GM23338 (cell line): ENCODE measurements around the gene TRIM44. TPM values are rescaled to one million over a fixed set of nuclear protein-coding genes. Genes with fewer than 3 reads are reported as not detected.

Experiments used
- ATAC-seq: fragments of 200-7000 bp; cut with Tn5 transposase; 3 replicates; pipeline ENCODE4 v1.9.1; 2020
- DNase-seq: peaks from one replicate; pipeline ENCODE4 v3.0.0-alpha.2; 2015; ENCODE audit warnings: low spot score
- H2AFZ ChIP-seq: fragments of 200-600 bp; sonication (generic); 2 replicates; pipeline ENCODE4 v1.8.0; 2016; ENCODE audit warnings: antibody characterized with exemption, mild to moderate bottlenecking, moderate library complexity
- H3F3A ChIP-seq: fragments of 200-600 bp; sonication (generic); replicated peaks from 2 replicates; pipeline ENCODE4 v1.8.0; 2017; ENCODE audit warnings: antibody characterized with exemption, mixed run types, low read depth
- H3K27ac ChIP-seq: fragments of 200-600 bp; sonication (generic); 2 replicates; pipeline ENCODE4 v1.6.1; 2016; ENCODE audit warnings: low read depth
- H3K27me3 ChIP-seq: fragments of 200-600 bp; sonication (generic); 2 replicates; pipeline ENCODE4 v1.8.0; 2016; ENCODE audit warnings: mild to moderate bottlenecking, mixed run types, moderate library complexity; ENCODE audit not compliant: insufficient read depth
- H3K36me3 ChIP-seq: fragments of 200-600 bp; sonication (generic); 2 replicates; pipeline ENCODE4 v1.8.0; 2016; ENCODE audit warnings: mild to moderate bottlenecking; ENCODE audit not compliant: insufficient read depth
- H3K4me1 ChIP-seq: fragments of 200-600 bp; sonication (generic); 2 replicates; pipeline ENCODE4 v1.8.0; 2016; ENCODE audit warnings: mild to moderate bottlenecking, moderate library complexity; ENCODE audit not compliant: insufficient read depth
- H3K4me2 ChIP-seq: fragments of 200-600 bp; sonication (generic); 2 replicates; pipeline ENCODE4 v1.7.1; 2017; ENCODE audit warnings: mixed run types
- H3K4me3 ChIP-seq: fragments of 200-600 bp; sonication (generic); 2 replicates; pipeline ENCODE4 v1.6.1; 2016; ENCODE audit warnings: mixed run types
- H3K79me2 ChIP-seq: fragments of 200-600 bp; sonication (generic); replicated peaks from 2 replicates; pipeline ENCODE4 v1.8.0; 2017; ENCODE audit warnings: mild to moderate bottlenecking; ENCODE audit not compliant: insufficient read depth
- H3K9me2 ChIP-seq: fragments of 200-600 bp; sonication (generic); 2 replicates; pipeline ENCODE4 v1.8.0; 2017; ENCODE audit not compliant: insufficient read depth
- H4K20me1 ChIP-seq: fragments of 200-600 bp; sonication (generic); replicated peaks from 2 replicates; pipeline ENCODE4 v1.8.0; 2017; ENCODE audit warnings: mild to moderate bottlenecking; ENCODE audit not compliant: insufficient read depth
- H3K27ac Mint-ChIP-seq: 2 replicates; pipeline ENCODE4 v1.8.0; 2020; ENCODE audit warnings: inconsistent platforms, mild to moderate bottlenecking, moderate library complexity, mixed read lengths
- H3K27me3 Mint-ChIP-seq: 3 replicates; pipeline ENCODE4 v1.8.0; 2022; ENCODE audit warnings: low read depth, mild to moderate bottlenecking, moderate library complexity, mixed read lengths, inconsistent platforms; ENCODE audit not compliant: insufficient read depth, poor library complexity
- H3K36me3 Mint-ChIP-seq: 3 replicates; pipeline ENCODE4 v1.8.0; 2021; ENCODE audit warnings: low read depth, mild to moderate bottlenecking, inconsistent platforms, moderate library complexity, mixed read lengths
- H3K4me1 Mint-ChIP-seq: 3 replicates; pipeline ENCODE4 v1.8.0; 2020; ENCODE audit warnings: mild to moderate bottlenecking, inconsistent platforms, mixed read lengths
- H3K4me3 Mint-ChIP-seq: 3 replicates; pipeline ENCODE4 v1.8.0; 2021; ENCODE audit warnings: moderate library complexity, mild to moderate bottlenecking, inconsistent platforms, mixed read lengths
- H3K9me3 Mint-ChIP-seq: 3 replicates; pipeline ENCODE4 v1.8.0; 2020; ENCODE audit warnings: moderate library complexity, mild to moderate bottlenecking, inconsistent platforms, mixed read lengths
- CREB1 ChIP-seq: fragments of 250-450 bp; sonication (Bioruptor Pico); IDR thresholded peaks from 2 replicates; pipeline ENCODE4 v1.5.0; 2020; ENCODE audit warnings: low read depth, mild to moderate bottlenecking, moderate library complexity
- ETS1 ChIP-seq: IDR thresholded peaks from 2 replicates; pipeline ENCODE4 v1.6.1; 2016; ENCODE audit warnings: antibody characterized with exemption
- EZH2 ChIP-seq: fragments of 200-600 bp; sonication (generic); IDR thresholded peaks from one replicate; pipeline ENCODE4 v1.8.0; 2017; ENCODE audit warnings: antibody characterized with exemption, mild to moderate bottlenecking, low read depth; ENCODE audit not compliant: unreplicated experiment
- EZH2phosphoT487 ChIP-seq: fragments of 200-600 bp; sonication (generic); IDR thresholded peaks from one replicate; pipeline ENCODE4 v1.8.1; 2018; ENCODE audit warnings: antibody characterized with exemption; ENCODE audit not compliant: unreplicated experiment
- JUNB ChIP-seq: IDR thresholded peaks from one replicate; pipeline ENCODE4 v1.6.1; 2016; ENCODE audit warnings: antibody characterized with exemption; ENCODE audit not compliant: unreplicated experiment
- NANOG ChIP-seq: IDR thresholded peaks from 2 replicates; pipeline ENCODE4 v1.6.1; 2016; ENCODE audit warnings: antibody characterized with exemption, borderline replicate concordance
- POLR2AphosphoS5 ChIP-seq: IDR thresholded peaks from 2 replicates; pipeline ENCODE4 v1.6.1; 2016; ENCODE audit warnings: antibody characterized with exemption, low read depth
- STAT1 ChIP-seq: IDR thresholded peaks from one replicate; pipeline ENCODE4 v1.6.1; 2016; ENCODE audit warnings: antibody characterized with exemption; ENCODE audit not compliant: unreplicated experiment
- ZNF114 ChIP-seq: fragments of 250-450 bp; sonication (Bioruptor Pico); IDR thresholded peaks from 2 replicates; pipeline ENCODE4 v1.5.0; 2020; ENCODE audit warnings: mild to moderate bottlenecking, moderate library complexity
- ZNF331 ChIP-seq: fragments of 250-450 bp; sonication (Bioruptor Pico); IDR thresholded peaks from 2 replicates; pipeline ENCODE4 v1.5.0; 2020; ENCODE audit warnings: low read depth, mild to moderate bottlenecking, moderate library complexity
- ZNF462 ChIP-seq: fragments of 250-450 bp; sonication (Bioruptor Pico); IDR thresholded peaks from 2 replicates; pipeline ENCODE4 v1.5.0; 2020; ENCODE audit warnings: mild to moderate bottlenecking, moderate library complexity
- polyA plus RNA-seq: library from polyadenylated mRNA; unstranded; fragments of >200 nt; fragmentation: Nextera tagmentation; extraction: Ambion mirVana; gene quantifications from 2 replicates; pipeline ENCODE4 v1.2.1, GENCODE V29; 2016
- total RNA-seq: library from RNA; depleted of rRNA; stranded (reverse); fragments of >200 nt; shearing (Covaris generic); gene quantifications from 2 replicates; pipeline ENCODE4 v1.2.3, GENCODE V29; 2014
- TF ChIP-seq, protein P1 (sequence below), 2 experiments: fragments of 200-600 bp in 1 of 2; sonication (generic) in 1 of 2; conservative IDR thresholded peaks; 2 replicates each; pipeline versions ENCODE4 v1.5.1 to v1.6.1; 2016 to 2017; ENCODE audit warnings: antibody characterized with exemption in 2 of 2, low read depth in 2 of 2, mild to moderate bottlenecking in 2 of 2, moderate library complexity in 1 of 2
- TF ChIP-seq, protein P2 (sequence below): IDR thresholded peaks from one replicate; pipeline ENCODE4 v1.6.1; 2018; ENCODE audit warnings: antibody characterized with exemption; ENCODE audit not compliant: unreplicated experiment

Gene TRIM44
- total and polyA plus RNA-seq, 2 experiments from 2014 or later = 10.3 to 10.4 TPM

- no peak overlapping the region for H2AFZ ChIP-seq
- no peak for DNase-seq
- H3K27ac ChIP-seq = no peak overlapping the region
- H3K9me2 ChIP-seq = 0 out of 2 replicates have a peak, but pooled peaks cover 5% of the 10 kb centered on the region
- H3K4me1 ChIP-seq = peaks cover 20% of the 10 kb centered on the region
- H3F3A ChIP-seq = no peaks in the 10 kb centered on the region
- no peaks in the 10 kb centered on the region for H3K79me2 ChIP-seq
- no peak overlapping the region for H3K4me3 ChIP-seq
- no peaks in the 10 kb centered on the region for H3K27me3 ChIP-seq
- TF ChIP-seq ZNF114 (no peak), POLR2AphosphoS5 (no peak), ETS1 (no peak), CREB1 (no peak), STAT1 (no peak), EZH2 (no peak), JUNB (no peak), EZH2phosphoT487 (no peak), ZNF462 (CRISPR knock-in tag) (no peak), NANOG (no peak), ZNF331 (CRISPR knock-in tag) (no peak)
- TF ChIP-seq, protein P1, sequence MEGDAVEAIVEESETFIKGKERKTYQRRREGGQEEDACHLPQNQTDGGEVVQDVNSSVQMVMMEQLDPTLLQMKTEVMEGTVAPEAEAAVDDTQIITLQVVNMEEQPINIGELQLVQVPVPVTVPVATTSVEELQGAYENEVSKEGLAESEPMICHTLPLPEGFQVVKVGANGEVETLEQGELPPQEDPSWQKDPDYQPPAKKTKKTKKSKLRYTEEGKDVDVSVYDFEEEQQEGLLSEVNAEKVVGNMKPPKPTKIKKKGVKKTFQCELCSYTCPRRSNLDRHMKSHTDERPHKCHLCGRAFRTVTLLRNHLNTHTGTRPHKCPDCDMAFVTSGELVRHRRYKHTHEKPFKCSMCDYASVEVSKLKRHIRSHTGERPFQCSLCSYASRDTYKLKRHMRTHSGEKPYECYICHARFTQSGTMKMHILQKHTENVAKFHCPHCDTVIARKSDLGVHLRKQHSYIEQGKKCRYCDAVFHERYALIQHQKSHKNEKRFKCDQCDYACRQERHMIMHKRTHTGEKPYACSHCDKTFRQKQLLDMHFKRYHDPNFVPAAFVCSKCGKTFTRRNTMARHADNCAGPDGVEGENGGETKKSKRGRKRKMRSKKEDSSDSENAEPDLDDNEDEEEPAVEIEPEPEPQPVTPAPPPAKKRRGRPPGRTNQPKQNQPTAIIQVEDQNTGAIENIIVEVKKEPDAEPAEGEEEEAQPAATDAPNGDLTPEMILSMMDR (conservative IDR thresholded peaks at IDR 0.05; ENCODE audit: low read depth in 2 of 2) = no peak
- TF ChIP-seq, protein P2, sequence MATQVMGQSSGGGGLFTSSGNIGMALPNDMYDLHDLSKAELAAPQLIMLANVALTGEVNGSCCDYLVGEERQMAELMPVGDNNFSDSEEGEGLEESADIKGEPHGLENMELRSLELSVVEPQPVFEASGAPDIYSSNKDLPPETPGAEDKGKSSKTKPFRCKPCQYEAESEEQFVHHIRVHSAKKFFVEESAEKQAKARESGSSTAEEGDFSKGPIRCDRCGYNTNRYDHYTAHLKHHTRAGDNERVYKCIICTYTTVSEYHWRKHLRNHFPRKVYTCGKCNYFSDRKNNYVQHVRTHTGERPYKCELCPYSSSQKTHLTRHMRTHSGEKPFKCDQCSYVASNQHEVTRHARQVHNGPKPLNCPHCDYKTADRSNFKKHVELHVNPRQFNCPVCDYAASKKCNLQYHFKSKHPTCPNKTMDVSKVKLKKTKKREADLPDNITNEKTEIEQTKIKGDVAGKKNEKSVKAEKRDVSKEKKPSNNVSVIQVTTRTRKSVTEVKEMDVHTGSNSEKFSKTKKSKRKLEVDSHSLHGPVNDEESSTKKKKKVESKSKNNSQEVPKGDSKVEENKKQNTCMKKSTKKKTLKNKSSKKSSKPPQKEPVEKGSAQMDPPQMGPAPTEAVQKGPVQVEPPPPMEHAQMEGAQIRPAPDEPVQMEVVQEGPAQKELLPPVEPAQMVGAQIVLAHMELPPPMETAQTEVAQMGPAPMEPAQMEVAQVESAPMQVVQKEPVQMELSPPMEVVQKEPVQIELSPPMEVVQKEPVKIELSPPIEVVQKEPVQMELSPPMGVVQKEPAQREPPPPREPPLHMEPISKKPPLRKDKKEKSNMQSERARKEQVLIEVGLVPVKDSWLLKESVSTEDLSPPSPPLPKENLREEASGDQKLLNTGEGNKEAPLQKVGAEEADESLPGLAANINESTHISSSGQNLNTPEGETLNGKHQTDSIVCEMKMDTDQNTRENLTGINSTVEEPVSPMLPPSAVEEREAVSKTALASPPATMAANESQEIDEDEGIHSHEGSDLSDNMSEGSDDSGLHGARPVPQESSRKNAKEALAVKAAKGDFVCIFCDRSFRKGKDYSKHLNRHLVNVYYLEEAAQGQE = no peak
- ATAC-seq = no peak
- H3K36me3 Mint-ChIP-seq = no peaks in the 10 kb centered on the region
- H3K27me3 Mint-ChIP-seq = no peaks in the 10 kb centered on the region
- H3K9me3 Mint-ChIP-seq = no peaks in the 10 kb centered on the region
- H3K27ac Mint-ChIP-seq = no peak overlapping the region
- no peak overlapping the region for H3K4me3 Mint-ChIP-seq
- H3K36me3 ChIP-seq = no peaks in the 10 kb centered on the region
- H3K4me1 Mint-ChIP-seq = peaks cover 8% of the 10 kb centered on the region
- no peaks in the 10 kb centered on the region for H4K20me1 ChIP-seq
- no peak overlapping the region for H3K4me2 ChIP-seq
Observed at GRCh38 chr11:35635933-35636332, 26.6 kb upstream of the TRIM44 start.
